Thyroid gland (tissue), 4 donors: ENCODE results near the gene PTPRJ. TPM values are rescaled to one million over a fixed set of nuclear protein-coding genes. Genes with fewer than 3 reads are reported as not detected.

Source experiments
- DNase-seq, 2 donors: peaks; one replicate each; pipeline ENCODE4 v3.0.0-alpha.2; 2019
- H3K27ac ChIP-seq, 3 donors: fragments of 200-600 bp; sonication (generic); 1 replicate in 2 of 3; 2 replicates in 1 of 3; pipeline ENCODE4 v1.5.1; 2016 to 2019; ENCODE audit warnings: mild to moderate bottlenecking in 1 of 3, moderate library complexity in 1 of 3
- H3K27me3 ChIP-seq: fragments of 200-600 bp; sonication (generic); one replicate; pipeline ENCODE4 v1.5.1; 2019
- H3K36me3 ChIP-seq, 2 donors: fragments of 200-600 bp; sonication (generic); one replicate each; pipeline ENCODE4 v1.5.1; 2016 to 2019
- H3K4me1 ChIP-seq, 2 donors: fragments of 200-600 bp; sonication (generic); one replicate each; pipeline ENCODE4 v1.5.1; 2017 to 2019
- H3K4me3 ChIP-seq, 3 donors: fragments of 200-600 bp; sonication (generic); replicated peaks in 1 of 3; 1 replicate in 2 of 3; 2 replicates in 1 of 3; pipeline ENCODE4 v1.5.1; 2016; ENCODE audit warnings: mild to moderate bottlenecking in 1 of 3
- H3K9me3 ChIP-seq: fragments of 200-600 bp; sonication (generic); one replicate; pipeline ENCODE4 v1.5.1; 2017
- CTCF ChIP-seq, 6 experiments: fragments of 200-600 bp in 3 of 6; fragments of 450-650 bp in 3 of 6; sonication (generic) in 3 of 6; IDR thresholded peaks; one replicate each; pipeline ENCODE4 v1.5.1; 2016 to 2019; ENCODE audit warnings: antibody characterized with exemption in 6 of 6, mild to moderate bottlenecking in 2 of 6, inconsistent platforms in 1 of 6, moderate library complexity in 1 of 6
- POLR2A ChIP-seq, 2 donors: fragments of 450-650 bp; IDR thresholded peaks; one replicate each; pipeline ENCODE4 v1.6.1; 2017; ENCODE audit warnings: antibody characterized with exemption in 2 of 2, mild to moderate bottlenecking in 2 of 2, moderate library complexity in 1 of 2
- WGBS, 2 donors: methylation state at CpG; one replicate each; pipeline ENCODE4 v1.1.5; 2017; 5-methylcytosine and 5-hydroxymethylcytosine counted together
- intact Hi-C: fragments of 100-400 bp; cut with DNase I; formaldehyde crosslinking; loops from one replicate; pipeline ENCODE4 v1.15.1; 2023
- total RNA-seq, 4 donors: library from RNA; depleted of rRNA; stranded (reverse); fragments of >200 nt; gene quantifications; one replicate each; pipeline ENCODE4 v1.2.3, GENCODE V29; 2016

The PTPRJ gene
- total RNA-seq, 4 donors from 2014 or later: 45.4 to 81.9 (median 58.6) TPM

- TF ChIP-seq POLR2A (IDR thresholded peaks at IDR 0.05) (peak in 1 of 2 donors; percentile 72), CTCF (IDR thresholded peaks at IDR 0.05) (no peak)
- 24 to 25% methylated on average over 12 of the region's 12 CpGs for WGBS, 2 donors
- Histone ChIP-seq H3K4me3 (no peak overlapping the region), H3K27me3 (no peaks in the 10 kb centered on the region), H3K36me3 (no peaks in the 10 kb centered on the region), H3K9me3 (no peaks in the 10 kb centered on the region), H3K27ac (peak overlapping the region; percentile 90 to 98 (median 97)), H3K4me1 (peaks cover 61 to 77% of the 10 kb centered on the region in 2 donors)
- DNase-seq: peak; percentile 78 to 82
- intact Hi-C loops: no loop called here
Measured at GRCh38 chr11:48055292-48056132, 75.2 kb downstream of the PTPRJ start.

DNA sequence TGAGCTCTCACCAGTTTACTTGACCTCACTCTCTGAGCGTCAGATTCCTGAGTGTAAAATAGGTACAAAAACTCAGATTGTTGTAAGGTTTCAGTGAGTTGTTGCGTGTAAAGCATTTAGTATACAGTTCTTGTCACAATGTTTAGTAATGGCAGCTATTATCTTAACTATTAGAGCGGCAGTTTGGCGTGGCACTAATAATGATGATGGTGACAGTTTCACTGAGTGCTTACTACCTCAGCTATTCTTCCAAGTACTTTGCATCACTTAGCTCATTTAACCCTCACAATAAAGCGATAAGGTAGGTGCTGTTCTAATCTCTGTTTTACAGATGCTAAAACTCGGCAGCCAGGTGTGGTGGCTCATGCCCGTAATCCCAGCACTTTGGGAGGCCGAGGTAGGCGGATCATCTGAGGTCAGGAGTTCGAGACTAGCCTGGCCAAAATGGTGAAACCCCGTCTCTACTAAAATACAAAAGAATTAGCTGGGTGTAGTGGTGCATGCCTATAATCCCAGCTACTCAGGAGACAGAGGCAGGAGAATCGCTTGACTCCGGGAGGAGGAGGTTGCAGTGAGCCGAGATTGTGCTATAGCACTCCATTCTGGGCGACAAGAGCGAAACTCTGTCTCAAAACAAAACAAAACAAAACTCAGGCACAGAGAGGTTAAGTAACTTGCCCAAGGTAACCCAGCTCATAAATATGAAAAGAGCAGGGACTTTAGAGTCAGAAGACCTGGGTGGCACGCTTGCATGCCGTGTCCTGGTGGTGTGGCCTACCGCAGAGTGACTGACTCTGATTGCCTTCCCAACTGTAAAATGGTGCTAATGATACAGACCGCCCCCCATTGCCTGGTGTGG lies 76.2 kb downstream of the PTPRJ start:
- no peaks in the 10 kb centered on the region for H3K36me3 ChIP-seq
- no peaks in the 10 kb centered on the region for H3K27me3 ChIP-seq
- 93% methylated on average over 20 of the region's 20 CpGs for WGBS, 2 donors
- H3K27ac ChIP-seq: peak overlapping the region; percentile 90 to 98 (median 97)
- no peak for DNase-seq
- peaks cover 57 to 77% of the 10 kb centered on the region in 2 donors for H3K4me1 ChIP-seq
- intact Hi-C loops: no loop called here
- no peak overlapping the region for H3K4me3 ChIP-seq
- TF ChIP-seq CTCF (IDR thresholded peaks at IDR 0.05) (no peak), POLR2A (IDR thresholded peaks at IDR 0.05) (no peak)
- H3K9me3 ChIP-seq: no peaks in the 10 kb centered on the region

DNA sequence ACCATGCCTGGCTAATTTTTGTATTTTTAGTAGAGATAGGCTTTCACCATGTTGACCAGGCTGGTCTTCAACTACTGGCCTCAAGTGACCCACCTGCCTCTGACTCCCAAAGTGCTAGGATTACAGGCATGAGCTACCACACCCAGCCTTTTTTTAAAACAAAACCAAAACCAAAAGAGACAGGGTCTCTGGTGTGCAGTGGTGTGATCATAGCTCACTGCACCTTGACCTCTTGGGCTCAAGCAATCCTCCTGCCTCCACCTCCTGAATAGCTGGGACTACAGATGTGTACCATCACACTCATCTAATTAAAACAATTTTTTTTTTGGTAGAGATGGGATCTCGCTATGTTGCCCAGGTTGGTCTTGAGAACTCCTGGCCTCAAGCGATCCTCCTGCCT lies 77.7 kb downstream of the PTPRJ start:
- Histone ChIP-seq H3K36me3 (no peaks in the 10 kb centered on the region), H3K27ac (peak overlapping the region; percentile 90 to 98 (median 97)), H3K4me1 (peaks cover 54 to 78% of the 10 kb centered on the region in 2 donors), H3K4me3 (no peak overlapping the region), H3K27me3 (no peaks in the 10 kb centered on the region), H3K9me3 (no peaks in the 10 kb centered on the region)
- DNase-seq: no peak
- TF ChIP-seq POLR2A (IDR thresholded peaks at IDR 0.05) (no peak), CTCF (IDR thresholded peaks at IDR 0.05) (no peak)
- 95 to 100% methylated on average over 2 of the region's 2 CpGs for WGBS, 2 donors
- intact Hi-C loops: no loop called here

- 80 to 95% methylated on average over 12 of the region's 12 CpGs for WGBS, 2 donors
- H3K27ac ChIP-seq: peak overlapping the region in 2 of 3 donors; percentile 90 to 97
- no peak overlapping the region for H3K4me3 ChIP-seq
- TF ChIP-seq POLR2A (IDR thresholded peaks at IDR 0.05) (no peak), CTCF (IDR thresholded peaks at IDR 0.05) (no peak)
- no peaks in the 10 kb centered on the region for H3K36me3 ChIP-seq
- H3K4me1 ChIP-seq: peaks cover 57 to 80% of the 10 kb centered on the region in 2 donors
- H3K9me3 ChIP-seq: no peaks in the 10 kb centered on the region
- intact Hi-C loops: no loop called here
- DNase-seq: peak in 1 of 2 donors; percentile 52
- no peaks in the 10 kb centered on the region for H3K27me3 ChIP-seq
Measured at GRCh38 chr11:48058788-48059187, 78.4 kb downstream of the PTPRJ start.
